HEK293T (cell line): ENCODE data around the gene SCML1.

ENCODE experiments used
- CTBP1 ChIP-seq: fragments of 450-650 bp; IDR thresholded peaks from 2 replicates; pipeline ENCODE4 v1.6.1; 2016; ENCODE audit warnings: borderline replicate concordance
- PKNOX1 ChIP-seq: fragments of 450-650 bp; IDR thresholded peaks from 2 replicates; pipeline ENCODE4 v1.6.1; 2016
- SP1 ChIP-seq: fragments of 450-650 bp; IDR thresholded peaks from 2 replicates; pipeline ENCODE4 v1.6.1; 2017
- SUZ12 ChIP-seq: fragments of 450-650 bp; IDR thresholded peaks from 2 replicates; pipeline ENCODE4 v1.6.1; 2016; ENCODE audit warnings: mild to moderate bottlenecking

GRCh38 chrX:17721715-17722114 is 15.6 kb upstream of the SCML1 start:
- no peak for TF ChIP-seq SP1
- no peak for TF ChIP-seq CTBP1
- TF ChIP-seq SUZ12, result no peak
- TF ChIP-seq PKNOX1, result no peak
